ENCODE measurements around the gene PIWIL1.

Gene PIWIL1

DNA sequence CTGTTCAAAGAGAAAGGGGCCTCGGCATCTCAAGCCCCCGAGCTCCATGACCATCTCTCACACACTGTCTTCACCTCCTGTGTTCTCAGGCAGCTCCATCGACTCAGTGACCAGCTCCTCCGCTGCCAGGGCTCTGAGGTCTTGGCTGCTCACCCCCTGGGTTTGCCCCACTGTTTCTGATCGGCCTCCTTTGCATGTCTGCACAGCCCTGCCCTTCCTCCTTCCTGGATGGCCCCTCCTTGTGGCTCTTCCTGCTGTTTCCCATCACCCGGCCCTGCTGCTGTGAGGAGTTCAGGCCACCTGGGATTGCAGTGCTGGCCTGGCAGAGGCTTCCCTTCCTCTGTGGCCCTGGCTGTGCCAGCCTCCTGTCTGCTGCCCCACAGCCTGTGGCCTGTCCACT is 38.1 kb upstream of the PIWIL1 start:
- TF ChIP-seq TAF1 (IDR thresholded peaks at IDR 0.05; ENCODE audit: borderline replicate concordance, insufficient read depth, low read length) (no peak), SIN3A (IDR thresholded peaks at IDR 0.05; ENCODE audit: borderline replicate concordance, insufficient read depth, low read length) (no peak), POLR2AphosphoS5 (IDR thresholded peaks at IDR 0.05; ENCODE audit: low read depth, low read length) (no peak), FOXP2 (optimal IDR thresholded peaks at IDR 0.05; ENCODE audit: borderline replicate concordance, extremely low read depth, extremely low read length, insufficient read depth) (no peak)
- TF ChIP-seq, protein P1, sequence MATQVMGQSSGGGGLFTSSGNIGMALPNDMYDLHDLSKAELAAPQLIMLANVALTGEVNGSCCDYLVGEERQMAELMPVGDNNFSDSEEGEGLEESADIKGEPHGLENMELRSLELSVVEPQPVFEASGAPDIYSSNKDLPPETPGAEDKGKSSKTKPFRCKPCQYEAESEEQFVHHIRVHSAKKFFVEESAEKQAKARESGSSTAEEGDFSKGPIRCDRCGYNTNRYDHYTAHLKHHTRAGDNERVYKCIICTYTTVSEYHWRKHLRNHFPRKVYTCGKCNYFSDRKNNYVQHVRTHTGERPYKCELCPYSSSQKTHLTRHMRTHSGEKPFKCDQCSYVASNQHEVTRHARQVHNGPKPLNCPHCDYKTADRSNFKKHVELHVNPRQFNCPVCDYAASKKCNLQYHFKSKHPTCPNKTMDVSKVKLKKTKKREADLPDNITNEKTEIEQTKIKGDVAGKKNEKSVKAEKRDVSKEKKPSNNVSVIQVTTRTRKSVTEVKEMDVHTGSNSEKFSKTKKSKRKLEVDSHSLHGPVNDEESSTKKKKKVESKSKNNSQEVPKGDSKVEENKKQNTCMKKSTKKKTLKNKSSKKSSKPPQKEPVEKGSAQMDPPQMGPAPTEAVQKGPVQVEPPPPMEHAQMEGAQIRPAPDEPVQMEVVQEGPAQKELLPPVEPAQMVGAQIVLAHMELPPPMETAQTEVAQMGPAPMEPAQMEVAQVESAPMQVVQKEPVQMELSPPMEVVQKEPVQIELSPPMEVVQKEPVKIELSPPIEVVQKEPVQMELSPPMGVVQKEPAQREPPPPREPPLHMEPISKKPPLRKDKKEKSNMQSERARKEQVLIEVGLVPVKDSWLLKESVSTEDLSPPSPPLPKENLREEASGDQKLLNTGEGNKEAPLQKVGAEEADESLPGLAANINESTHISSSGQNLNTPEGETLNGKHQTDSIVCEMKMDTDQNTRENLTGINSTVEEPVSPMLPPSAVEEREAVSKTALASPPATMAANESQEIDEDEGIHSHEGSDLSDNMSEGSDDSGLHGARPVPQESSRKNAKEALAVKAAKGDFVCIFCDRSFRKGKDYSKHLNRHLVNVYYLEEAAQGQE (IDR thresholded peaks at IDR 0.05; ENCODE audit: insufficient read depth in 1 of 2, low read depth in 2 of 2, low read length in 2 of 2) = no peak

DNA sequence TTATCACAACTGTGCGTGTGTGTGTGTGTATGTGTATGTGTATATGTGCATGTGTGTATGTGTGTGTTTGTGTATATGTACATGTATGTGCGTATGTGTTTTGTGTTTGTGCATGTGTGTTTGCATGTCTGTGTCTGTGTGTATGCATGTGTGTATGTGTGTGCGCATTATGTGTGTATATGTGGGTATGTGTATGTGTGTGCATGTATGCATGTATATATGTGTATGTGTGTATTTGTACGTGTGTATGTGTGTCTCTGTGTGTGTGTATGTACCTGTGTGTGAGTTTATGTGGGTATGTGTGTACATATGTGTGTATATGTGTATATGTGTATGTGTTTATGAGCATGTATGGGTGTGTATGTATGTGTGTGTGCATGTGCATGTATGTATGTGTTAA is 37.6 kb upstream of the PIWIL1 start:
- TF ChIP-seq, protein P1 (IDR thresholded peaks at IDR 0.05; ENCODE audit: insufficient read depth in 1 of 2, low read depth in 2 of 2, low read length in 2 of 2) = no peak
- TF ChIP-seq TAF1 (IDR thresholded peaks at IDR 0.05; ENCODE audit: borderline replicate concordance, insufficient read depth, low read length) (no peak), POLR2AphosphoS5 (IDR thresholded peaks at IDR 0.05; ENCODE audit: low read depth, low read length) (no peak), SIN3A (IDR thresholded peaks at IDR 0.05; ENCODE audit: borderline replicate concordance, insufficient read depth, low read length) (no peak), FOXP2 (optimal IDR thresholded peaks at IDR 0.05; ENCODE audit: borderline replicate concordance, extremely low read depth, extremely low read length, insufficient read depth) (no peak)

DNA sequence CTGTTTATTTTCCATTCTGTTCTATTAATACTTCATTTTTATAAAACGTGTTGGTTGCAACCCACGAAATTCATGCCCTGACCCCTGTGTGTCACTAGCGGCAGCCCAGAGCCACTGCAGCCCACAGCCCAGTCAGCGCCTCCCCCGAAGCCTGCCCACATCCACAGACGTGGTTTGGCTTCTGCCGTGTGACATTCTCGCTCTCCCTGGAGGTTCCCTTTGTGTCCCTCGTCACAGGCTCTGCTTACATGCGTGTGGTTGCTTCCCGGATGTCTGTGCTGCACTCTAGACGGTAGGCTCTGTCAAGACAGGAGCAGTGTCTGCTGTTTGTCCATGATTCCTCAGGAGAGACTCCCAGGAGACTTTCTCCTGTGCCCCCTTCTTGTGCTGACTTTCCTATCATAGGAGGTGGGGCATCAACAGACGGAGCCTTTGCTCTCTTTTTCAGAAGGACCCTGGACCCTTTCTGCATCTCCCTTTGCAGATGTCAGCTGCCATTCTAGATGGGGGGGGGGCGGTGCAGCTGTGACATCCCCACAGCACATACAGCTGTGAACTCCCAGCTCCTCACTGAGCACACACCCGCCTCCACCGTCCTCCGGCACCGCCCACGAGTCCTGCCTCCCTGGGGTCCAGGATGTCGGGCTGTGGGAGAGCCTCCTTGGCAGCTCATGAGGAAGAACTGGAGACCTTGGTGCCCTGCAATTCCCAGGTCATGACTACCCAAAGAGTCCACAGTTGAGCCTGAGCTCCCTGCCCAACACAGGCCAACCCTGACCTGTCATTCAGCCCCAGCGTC is 36.8 kb upstream of the PIWIL1 start:
- TF ChIP-seq POLR2AphosphoS5 (IDR thresholded peaks at IDR 0.05; ENCODE audit: low read depth, low read length) (no peak), FOXP2 (optimal IDR thresholded peaks at IDR 0.05; ENCODE audit: borderline replicate concordance, extremely low read depth, extremely low read length, insufficient read depth) (no peak), SIN3A (IDR thresholded peaks at IDR 0.05; ENCODE audit: borderline replicate concordance, insufficient read depth, low read length) (no peak), TAF1 (IDR thresholded peaks at IDR 0.05; ENCODE audit: borderline replicate concordance, insufficient read depth, low read length) (no peak)
- TF ChIP-seq, protein P1 (IDR thresholded peaks at IDR 0.05; ENCODE audit: insufficient read depth in 1 of 2, low read depth in 2 of 2, low read length in 2 of 2) = no peak

- TF ChIP-seq SIN3A (IDR thresholded peaks at IDR 0.05; ENCODE audit: borderline replicate concordance, insufficient read depth, low read length) = no peak
- TF ChIP-seq TAF1 (IDR thresholded peaks at IDR 0.05; ENCODE audit: borderline replicate concordance, insufficient read depth, low read length) = no peak
- TF ChIP-seq, protein P1 (IDR thresholded peaks at IDR 0.05; ENCODE audit: insufficient read depth in 1 of 2, low read depth in 2 of 2, low read length in 2 of 2) = no peak
- no peak for TF ChIP-seq POLR2AphosphoS5 (IDR thresholded peaks at IDR 0.05; ENCODE audit: low read depth, low read length)
- TF ChIP-seq FOXP2 (optimal IDR thresholded peaks at IDR 0.05; ENCODE audit: borderline replicate concordance, extremely low read depth, extremely low read length, insufficient read depth) = no peak
Measured at GRCh38 chr12:130301559-130301958, 36.1 kb upstream of the PIWIL1 start.
